Measurements from ENCODE around the gene RIIAD1.

RIIAD1 gene

DNA sequence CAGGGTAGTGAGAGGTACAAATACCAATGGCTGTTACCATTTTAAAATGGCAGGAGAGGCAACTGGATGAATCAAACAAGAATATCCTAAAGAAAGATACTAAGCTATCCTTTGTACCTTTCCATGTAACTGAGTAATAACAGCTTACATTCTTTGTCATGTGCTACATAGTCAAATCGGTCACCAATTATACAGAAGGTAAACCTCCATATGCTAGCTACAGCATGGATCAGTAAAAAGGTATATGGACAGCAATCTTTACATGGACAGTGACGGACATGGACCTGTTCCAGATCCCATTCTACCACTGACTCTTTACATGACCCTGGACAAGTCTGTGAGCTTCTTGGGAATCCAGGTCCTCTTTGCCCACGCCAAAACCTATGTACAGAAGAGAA is 55.3 kb downstream of the RIIAD1 start:
- H3K4me3 ChIP-seq (ENCODE audit: low read depth, low read length) = no peak overlapping the region
- TF ChIP-seq, protein P1, sequence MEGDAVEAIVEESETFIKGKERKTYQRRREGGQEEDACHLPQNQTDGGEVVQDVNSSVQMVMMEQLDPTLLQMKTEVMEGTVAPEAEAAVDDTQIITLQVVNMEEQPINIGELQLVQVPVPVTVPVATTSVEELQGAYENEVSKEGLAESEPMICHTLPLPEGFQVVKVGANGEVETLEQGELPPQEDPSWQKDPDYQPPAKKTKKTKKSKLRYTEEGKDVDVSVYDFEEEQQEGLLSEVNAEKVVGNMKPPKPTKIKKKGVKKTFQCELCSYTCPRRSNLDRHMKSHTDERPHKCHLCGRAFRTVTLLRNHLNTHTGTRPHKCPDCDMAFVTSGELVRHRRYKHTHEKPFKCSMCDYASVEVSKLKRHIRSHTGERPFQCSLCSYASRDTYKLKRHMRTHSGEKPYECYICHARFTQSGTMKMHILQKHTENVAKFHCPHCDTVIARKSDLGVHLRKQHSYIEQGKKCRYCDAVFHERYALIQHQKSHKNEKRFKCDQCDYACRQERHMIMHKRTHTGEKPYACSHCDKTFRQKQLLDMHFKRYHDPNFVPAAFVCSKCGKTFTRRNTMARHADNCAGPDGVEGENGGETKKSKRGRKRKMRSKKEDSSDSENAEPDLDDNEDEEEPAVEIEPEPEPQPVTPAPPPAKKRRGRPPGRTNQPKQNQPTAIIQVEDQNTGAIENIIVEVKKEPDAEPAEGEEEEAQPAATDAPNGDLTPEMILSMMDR (IDR thresholded peaks at IDR 0.05; ENCODE audit: low read depth, low read length) = no peak

DNA sequence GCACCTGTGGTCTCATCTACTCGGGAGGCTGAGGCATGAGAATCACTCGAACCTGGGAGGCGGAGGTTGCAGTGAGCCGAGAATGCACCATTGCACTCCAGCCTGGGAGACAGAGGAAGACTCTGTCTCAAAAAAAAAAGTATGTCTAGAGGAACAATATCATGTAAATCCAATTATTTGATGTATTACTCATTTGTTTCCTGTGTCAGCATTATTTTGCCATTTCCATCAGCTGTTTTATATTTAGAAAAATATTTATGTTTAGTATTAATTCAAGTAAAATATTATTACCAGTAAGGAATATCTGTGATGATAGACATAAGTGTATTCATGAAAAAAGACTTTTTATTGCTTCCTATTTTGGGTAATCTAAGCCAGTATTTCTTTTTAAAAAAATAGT is 56.0 kb downstream of the RIIAD1 start:
- H3K4me3 ChIP-seq (ENCODE audit: low read depth, low read length) = no peak overlapping the region
- TF ChIP-seq, protein P1 (IDR thresholded peaks at IDR 0.05; ENCODE audit: low read depth, low read length) = no peak

All from WI38 (cell line).